ENCODE measurements around the gene ITGA8. TPM values are rescaled to one million over a fixed set of nuclear protein-coding genes. Genes with fewer than 3 reads are reported as not detected.

Gene ITGA8
- total and polyA plus RNA-seq, 10 donors, result 1.7 to 60.3 (median 32.9) TPM

GRCh38 chr10:15681076-15681475 lies 38.6 kb downstream of the ITGA8 start:
- H3K4me3 ChIP-seq, result no peak overlapping the region
- intact Hi-C loops (cut with DNase I; ENCODE audit: low total_unique reads), result no loop called here
- no peaks in the 10 kb centered on the region for H3K4me1 ChIP-seq
- peaks cover 0 to 8% (median 0%) of the 10 kb centered on the region in 7 donors for H3K27me3 ChIP-seq (replicated peaks in 1 of 7)
- 63 to 70% (median 64%) methylated on average over 4 of the region's 4 CpGs for WGBS, 5 donors
- TF ChIP-seq POLR2AphosphoS5 (IDR thresholded peaks at IDR 0.05) (no peak), CTCF (IDR thresholded peaks at IDR 0.05 in 8 of 11, conservative IDR thresholded peaks at IDR 0.05 in 3 of 11) (no peak), POLR2A (IDR thresholded peaks at IDR 0.05) (no peak)
- no peak for DNase-seq
- H3K36me3 ChIP-seq, result peaks cover 0 to 5% (median 0%) of the 10 kb centered on the region in 6 donors
- H3K9me3 ChIP-seq, result no peaks in the 10 kb centered on the region
- H3K27ac ChIP-seq, result no peak overlapping the region

GRCh38 chr10:15678851-15679250 lies 40.9 kb downstream of the ITGA8 start:
- intact Hi-C loops (cut with DNase I; ENCODE audit: low total_unique reads), result no loop called here
- H3K27ac ChIP-seq, result no peak overlapping the region
- 85 to 91% (median 87%) methylated on average over 3 of the region's 3 CpGs for WGBS, 5 donors
- H3K4me1 ChIP-seq, result no peaks in the 10 kb centered on the region
- no peak overlapping the region for H3K4me3 ChIP-seq
- no peak for DNase-seq
- H3K27me3 ChIP-seq (replicated peaks in 1 of 7), result peaks cover 0 to 8% (median 0%) of the 10 kb centered on the region in 7 donors
- H3K36me3 ChIP-seq, result peaks cover 0 to 5% (median 0%) of the 10 kb centered on the region in 6 donors
- no peak for TF ChIP-seq POLR2AphosphoS5 (IDR thresholded peaks at IDR 0.05)
- TF ChIP-seq POLR2A (IDR thresholded peaks at IDR 0.05), result no peak
- no peak for TF ChIP-seq CTCF (IDR thresholded peaks at IDR 0.05 in 8 of 11, conservative IDR thresholded peaks at IDR 0.05 in 3 of 11)
- no peaks in the 10 kb centered on the region for H3K9me3 ChIP-seq

- peak overlapping the region in 4 of 8 donors; percentile 10 to 53 (median 30) for H3K27ac ChIP-seq
- WGBS, 5 donors, result 28 to 53% (median 42%) methylated on average over 3 of the region's 3 CpGs
- H3K27me3 ChIP-seq (replicated peaks in 1 of 7), result no peaks in the 10 kb centered on the region
- no peak for TF ChIP-seq POLR2A (IDR thresholded peaks at IDR 0.05)
- peak in 1 of 3 donors; percentile 45 for TF ChIP-seq POLR2AphosphoS5 (IDR thresholded peaks at IDR 0.05)
- no peaks in the 10 kb centered on the region for H3K9me3 ChIP-seq
- peaks cover 0 to 3% (median 0%) of the 10 kb centered on the region in 6 donors for H3K36me3 ChIP-seq
- DNase-seq, result no peak
- H3K4me3 ChIP-seq, result no peak overlapping the region
- peaks cover 0 to 19% (median 6%) of the 10 kb centered on the region in 6 donors for H3K4me1 ChIP-seq
- intact Hi-C loops (cut with DNase I; ENCODE audit: low total_unique reads), result no loop called here
Observed at GRCh38 chr10:15672469-15672868, 47.3 kb downstream of the ITGA8 start.

GRCh38 chr10:15670880-15671279 lies 48.8 kb downstream of the ITGA8 start:
- intact Hi-C loops (cut with DNase I; ENCODE audit: low total_unique reads), result no loop called here
- no peak for TF ChIP-seq POLR2AphosphoS5 (IDR thresholded peaks at IDR 0.05)
- Histone ChIP-seq H3K4me3 (no peak overlapping the region), H3K36me3 (peaks cover 0 to 3% (median 0%) of the 10 kb centered on the region in 6 donors), H3K27ac (no peak overlapping the region), H3K27me3 (replicated peaks in 1 of 7) (no peaks in the 10 kb centered on the region), H3K4me1 (peaks cover 0 to 19% (median 6%) of the 10 kb centered on the region in 6 donors), H3K9me3 (no peaks in the 10 kb centered on the region)
- no peak for DNase-seq
- WGBS, 5 donors, result 66 to 85% (median 70%) methylated on average over 5 of the region's 5 CpGs

- peaks cover 0 to 8% (median 0%) of the 10 kb centered on the region in 6 donors for H3K36me3 ChIP-seq
- no peak for DNase-seq
- intact Hi-C loops (cut with DNase I; ENCODE audit: low total_unique reads), result no loop called here
- no peak overlapping the region for H3K27ac ChIP-seq
- TF ChIP-seq POLR2AphosphoS5 (IDR thresholded peaks at IDR 0.05) (no peak), CTCF (IDR thresholded peaks at IDR 0.05 in 8 of 11, conservative IDR thresholded peaks at IDR 0.05 in 3 of 11) (no peak), POLR2A (IDR thresholded peaks at IDR 0.05) (no peak)
- no peak overlapping the region for H3K4me3 ChIP-seq
- H3K4me1 ChIP-seq, result peaks cover 0 to 8% (median 0%) of the 10 kb centered on the region in 6 donors
- H3K9me3 ChIP-seq, result no peaks in the 10 kb centered on the region
- H3K27me3 ChIP-seq (replicated peaks in 1 of 7), result no peaks in the 10 kb centered on the region
- WGBS, 5 donors, result 84 to 90% (median 87%) methylated on average over 5 of the region's 5 CpGs
Observed at GRCh38 chr10:15661574-15661973, 58.1 kb downstream of the ITGA8 start.

All from spleen (tissue), 11 donors.